Measurements from ENCODE around the gene ABCE1. TPM values are rescaled to one million over a fixed set of nuclear protein-coding genes. Genes with fewer than 3 reads are reported as not detected.
A peak's percentile ranks its signal among the peaks of the same experiment; 100 is the strongest.

ABCE1 gene
- total and polyA plus RNA-seq, 2 of the 8 experiments (the other 6 are each of a cell fraction or from before 2014, with no cell fraction given) = 43.7 to 126 TPM

DNA sequence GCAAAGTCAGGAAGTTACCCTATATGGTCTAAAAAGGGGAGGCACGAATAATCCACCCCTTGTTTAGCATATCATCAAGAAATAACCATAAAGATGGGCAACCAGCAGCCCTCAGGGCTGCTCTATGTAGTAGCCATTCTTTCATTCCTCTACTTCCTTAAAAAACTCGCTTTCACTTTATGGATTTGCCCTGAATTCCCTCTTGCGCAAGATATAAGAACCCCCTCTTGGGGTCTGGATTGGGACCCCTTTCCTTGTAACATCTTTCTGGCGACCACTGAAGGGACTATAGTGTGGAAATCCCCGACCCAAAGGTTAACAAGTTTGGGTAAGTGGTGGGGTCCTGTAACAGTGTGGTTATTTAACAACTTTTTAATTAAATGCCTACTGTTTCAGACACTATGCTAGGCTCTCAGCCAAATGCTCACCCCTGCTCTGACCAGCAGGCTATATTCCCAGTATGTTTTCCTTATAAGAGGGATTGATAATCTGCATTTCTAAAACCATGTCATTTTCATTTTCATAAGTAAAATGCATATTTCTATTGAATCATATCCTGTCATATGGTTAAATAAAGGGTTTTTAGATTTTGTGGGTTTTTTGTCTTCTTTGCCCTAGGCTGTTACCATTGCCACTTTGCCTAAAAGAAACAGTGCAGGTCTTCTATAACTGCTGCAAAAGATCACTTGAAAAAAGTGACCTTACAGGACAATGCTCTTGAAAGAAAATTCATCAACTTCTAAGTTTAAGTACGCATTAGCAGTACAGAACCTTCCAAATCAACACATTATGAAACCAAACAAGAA lies 41.6 kb upstream of the ABCE1 start:
- Histone ChIP-seq H3K56ac (replicated peaks; ENCODE audit: insufficient read length, low read depth, low read length) (no peak overlapping the region), H2AK5ac (ENCODE audit: low read depth, low read length) (no peak overlapping the region), H3K23ac (ENCODE audit: insufficient read length) (no peak overlapping the region), H4K91ac (replicated peaks; ENCODE audit: insufficient read length, low read length) (no peak overlapping the region), H4K8ac (ENCODE audit: extremely low read depth, insufficient read depth, low read length) (no peak overlapping the region), H3K4me2 (ENCODE audit: insufficient read depth in 1 of 2, low read depth in 2 of 2, low read length in 2 of 2) (no peak overlapping the region), H4K20me1 (replicated peaks in 1 of 2; ENCODE audit: control insufficient read depth in 1 of 2, insufficient read depth in 2 of 2, low read length in 2 of 2) (peaks cover 0 to 2% of the 10 kb centered on the region in 2 experiments), H3K36me3 (ENCODE audit: control insufficient read depth in 2 of 4, insufficient read depth in 4 of 4, low read length in 3 of 4) (no peaks in the 10 kb centered on the region), H4K5ac (ENCODE audit: insufficient read length, low read depth, low read length) (no peak overlapping the region), H3K9me3 (ENCODE audit: insufficient read depth in 2 of 2, low read depth in 1 of 2, low read length in 1 of 2) (no peaks in the 10 kb centered on the region), H3K27me3 (replicated peaks in 1 of 4; ENCODE audit: control insufficient read depth in 3 of 4, extremely low read depth in 1 of 4, insufficient read depth in 3 of 4, low read length in 3 of 4) (no peaks in the 10 kb centered on the region), H3K79me2 (ENCODE audit: control insufficient read depth in 1 of 2, insufficient read depth in 2 of 2, low read length in 2 of 2) (0 out of 4 replicates have a peak, but pooled peaks cover 0 to 2% of the 10 kb centered on the region in 2 experiments), H3K18ac (ENCODE audit: extremely low read depth, low read length) (no peak overlapping the region), H2BK15ac (ENCODE audit: low read length) (no peak overlapping the region), H2BK5ac (ENCODE audit: low read depth, low read length) (no peak overlapping the region), H3K23me2 (ENCODE audit: low read depth, low read length) (peaks cover 2% of the 10 kb centered on the region; the same call in 1 of the 2 replicates), H3K9ac (replicated peaks in 1 of 4; ENCODE audit: extremely low read depth in 1 of 4, low read depth in 3 of 4, low read length in 3 of 4) (no peak overlapping the region), H3K4me1 (replicated peaks in 1 of 4; ENCODE audit: control insufficient read depth in 3 of 4, insufficient read depth in 4 of 4, low read length in 3 of 4) (no peaks in the 10 kb centered on the region), H2BK120ac (replicated peaks; ENCODE audit: low read depth, low read length) (no peak overlapping the region), H3K79me1 (ENCODE audit: low read depth, low read length) (no peaks in the 10 kb centered on the region), H2BK12ac (ENCODE audit: low read depth, low read length) (no peak overlapping the region), H3K14ac (ENCODE audit: insufficient read length) (no peak overlapping the region), H2AFZ (ENCODE audit: low read length) (no peak overlapping the region), H3K4ac (replicated peaks; ENCODE audit: insufficient read length, low read depth, low read length) (no peak overlapping the region), H3K27ac (ENCODE audit: low read depth, low read length) (no peak overlapping the region), H3K4me3 (ENCODE audit: extremely low read depth in 1 of 4, insufficient read depth in 2 of 4, low read depth in 3 of 4, low read length in 4 of 4) (no peak overlapping the region), H2BK20ac (ENCODE audit: low read length) (no peak overlapping the region)
- FAIRE-seq = no peak
- ChIA-PET POLR2A (ENCODE audit: partially characterized antibody) (interaction anchor here (0.6 to 1.0 kb wide), 2 partner anchors 16 to 41 kb away, joined by 3 to 4 read pairs; partner anchors contain the start of genes ABCE1 and ANAPC10), CTCF (ENCODE audit: partially characterized antibody) (no interaction called here)
- no peak for DNase-seq (ENCODE audit: low read depth in 1 of 2, low spot score in 2 of 2)
- WGBS, 2 experiments (ENCODE audit: extremely low coverage in 1 of 2, insufficient coverage in 1 of 2, insufficient read length in 1 of 2, insufficient replicate concordance in 2 of 2, low coverage in 1 of 2, low lambda C conversion rate in 2 of 2, missing lambda C conversion rate in 1 of 2) = 86% methylated on average over 5 of the region's 6 CpGs; no CpG with 5 or more reads in 1 of the 2 experiments
- TF ChIP-seq CEBPB (IDR thresholded peaks at IDR 0.05; ENCODE audit: low read depth, low read length) = 0 out of 2 replicates have a peak, but pooled peaks have one; percentile 21
- TF ChIP-seq SIX5 (IDR thresholded peaks at IDR 0.05; ENCODE audit: low read depth, low read length) = no peak
- no peak for TF ChIP-seq HDAC2 (IDR thresholded peaks at IDR 0.05; ENCODE audit: borderline replicate concordance in 1 of 2, low read depth in 2 of 2, low read length in 2 of 2)
